Neural cell (in vitro differentiated cells): ENCODE measurements around the gene RGS14.

Experiments used
- CTCF ChIP-seq: fragments of 450-650 bp; IDR thresholded peaks from 2 replicates; pipeline ENCODE4 v1.5.1; 2014; ENCODE audit warnings: antibody characterized with exemption, mild to moderate bottlenecking, moderate library complexity; ENCODE audit not compliant: poor library complexity, severe bottlenecking
- EP300 ChIP-seq: fragments of 450-650 bp; conservative IDR thresholded peaks from 2 replicates; pipeline ENCODE4 v1.6.1; 2014; ENCODE audit warnings: antibody characterized with exemption, mild to moderate bottlenecking, moderate library complexity; ENCODE audit not compliant: poor library complexity, severe bottlenecking
- EZH2 ChIP-seq: fragments of 200-600, 300-800 bp; shearing (Covaris generic), sonication (generic); IDR thresholded peaks from 2 replicates; pipeline ENCODE4 v1.6.1; 2014; ENCODE audit warnings: antibody characterized with exemption, low read length, borderline replicate concordance, mild to moderate bottlenecking; ENCODE audit not compliant: insufficient read depth, poor library complexity, severe bottlenecking
- MXI1 ChIP-seq: fragments of 450-650 bp; conservative IDR thresholded peaks from 2 replicates; pipeline ENCODE4 v1.6.1; 2014; ENCODE audit warnings: antibody characterized with exemption, mild to moderate bottlenecking; ENCODE audit not compliant: poor library complexity, severe bottlenecking
- POLR2AphosphoS5 ChIP-seq: IDR thresholded peaks from 2 replicates; pipeline ENCODE4 v1.6.1; 2012
- RAD21 ChIP-seq: fragments of 450-650 bp; conservative IDR thresholded peaks from 2 replicates; pipeline ENCODE4 v1.6.1; 2014; ENCODE audit warnings: antibody characterized with exemption, mild to moderate bottlenecking, moderate library complexity
- REST ChIP-seq: IDR thresholded peaks from 2 replicates; pipeline ENCODE4 v1.6.1; 2012; ENCODE audit warnings: borderline replicate concordance
- SMC3 ChIP-seq: fragments of 450-650 bp; conservative IDR thresholded peaks from 2 replicates; pipeline ENCODE4 v1.6.1; 2014; ENCODE audit warnings: antibody characterized with exemption, mild to moderate bottlenecking, moderate library complexity; ENCODE audit not compliant: poor library complexity
- TAF1 ChIP-seq: IDR thresholded peaks from 2 replicates; pipeline ENCODE4 v1.6.1; 2012; ENCODE audit warnings: low read depth

DNA sequence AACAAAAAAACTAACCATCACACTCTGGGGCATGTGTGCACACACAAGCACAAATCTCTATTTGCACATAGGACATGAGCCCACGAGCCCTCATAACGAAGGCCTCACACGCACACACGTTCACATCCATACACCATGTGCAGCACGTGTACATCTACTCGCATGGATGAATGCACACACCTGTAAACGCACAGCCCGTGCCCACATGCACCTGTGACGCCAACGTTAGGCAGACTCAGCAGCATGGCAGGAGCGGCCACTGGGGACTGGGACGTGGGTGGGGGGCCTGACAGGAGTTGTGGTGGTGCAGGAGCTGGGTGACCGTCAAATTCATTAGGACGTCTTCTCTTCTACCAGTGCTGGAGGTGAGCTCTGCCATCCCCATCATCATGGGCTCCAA is 29.7 kb downstream of the RGS14 start:
- TF ChIP-seq POLR2AphosphoS5 (no peak), CTCF (no peak), SMC3 (no peak), EZH2 (no peak), TAF1 (no peak), MXI1 (no peak), REST (no peak), RAD21 (no peak), EP300 (no peak)
